SKM-1 (cell line): Measurements from ENCODE around the gene DNM3.

Experiments used
- DNase-seq: peaks from one replicate; lab custom pipeline; 2025; ENCODE audit not compliant: unreplicated experiment; lab: John Stamatoyannopoulos, UW

The DNM3 gene

GRCh38 chr1:171868217-171868803, 27.0 kb downstream of the DNM3 start:
- no peak for DNase-seq

DNA sequence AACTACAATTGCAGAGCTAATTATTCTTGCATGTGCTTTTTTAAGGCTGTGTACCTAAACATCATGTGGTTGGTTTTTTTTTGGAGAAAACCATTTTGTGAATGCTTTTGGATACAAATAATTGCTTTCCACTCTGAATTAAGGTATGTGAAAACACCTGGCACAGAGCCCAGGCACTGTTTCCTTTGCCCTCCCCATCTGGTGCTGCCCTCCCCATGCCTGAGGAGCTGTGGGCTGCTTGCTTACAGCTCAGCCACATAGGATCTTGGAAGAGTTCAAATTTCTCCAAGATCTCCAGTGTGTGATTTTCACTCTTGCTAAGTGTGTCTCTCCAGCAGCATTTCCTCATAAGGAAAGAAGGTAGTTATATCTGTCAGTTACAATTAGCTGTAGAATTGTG, 27.8 kb downstream of the DNM3 start:
- no peak for DNase-seq

- no peak for DNase-seq
Measured at GRCh38 chr1:171871848-171872247, 30.6 kb downstream of the DNM3 start.

- DNase-seq = no peak
Measured at GRCh38 chr1:171872430-171872829, 31.1 kb downstream of the DNM3 start.

- no peak for DNase-seq
Measured at GRCh38 chr1:171873664-171874063, 32.4 kb downstream of the DNM3 start.

GRCh38 chr1:171877701-171878100, 36.4 kb downstream of the DNM3 start:
- DNase-seq = no peak

DNA sequence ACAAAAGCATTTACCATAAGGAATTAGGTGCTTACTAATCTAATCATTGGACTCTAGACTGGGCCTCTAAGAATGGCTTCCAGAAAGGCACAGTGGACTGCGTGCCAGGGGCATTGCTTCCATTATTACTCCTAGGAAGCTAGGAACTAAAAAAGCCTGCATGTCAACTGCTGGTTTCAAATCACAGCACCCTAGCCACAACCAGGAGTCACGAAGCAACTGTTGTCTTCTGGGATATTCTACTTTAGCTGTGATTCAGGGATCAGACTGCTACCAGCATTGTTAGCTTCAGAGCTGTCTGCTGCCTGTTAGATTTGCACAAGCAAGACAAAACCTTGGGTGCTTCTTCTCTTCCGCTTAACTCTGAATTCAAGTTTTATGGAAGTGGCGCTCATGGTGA, 38.3 kb downstream of the DNM3 start:
- no peak for DNase-seq

- DNase-seq = no peak
Measured at GRCh38 chr1:171881442-171881841, 40.1 kb downstream of the DNM3 start.

DNA sequence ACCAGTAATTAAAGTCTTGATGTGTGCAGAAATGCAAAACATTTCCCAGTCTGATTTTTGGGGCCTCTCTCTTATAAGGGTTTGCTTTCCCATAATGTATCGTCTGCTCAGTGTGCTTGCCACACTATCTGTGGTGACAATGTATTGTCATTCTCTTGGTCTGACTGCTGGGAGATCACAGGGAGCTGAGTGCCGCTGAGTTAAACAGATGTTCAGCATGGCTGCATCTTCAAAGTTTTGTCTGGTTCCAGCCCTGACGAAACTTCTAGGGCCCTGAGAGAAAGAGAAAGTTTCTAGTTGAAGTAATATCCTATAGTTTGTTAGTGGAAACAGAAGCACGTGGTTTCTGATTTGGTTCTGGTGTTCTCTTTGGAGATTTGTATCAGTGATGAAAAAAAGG, 42.6 kb downstream of the DNM3 start:
- no peak for DNase-seq

DNA sequence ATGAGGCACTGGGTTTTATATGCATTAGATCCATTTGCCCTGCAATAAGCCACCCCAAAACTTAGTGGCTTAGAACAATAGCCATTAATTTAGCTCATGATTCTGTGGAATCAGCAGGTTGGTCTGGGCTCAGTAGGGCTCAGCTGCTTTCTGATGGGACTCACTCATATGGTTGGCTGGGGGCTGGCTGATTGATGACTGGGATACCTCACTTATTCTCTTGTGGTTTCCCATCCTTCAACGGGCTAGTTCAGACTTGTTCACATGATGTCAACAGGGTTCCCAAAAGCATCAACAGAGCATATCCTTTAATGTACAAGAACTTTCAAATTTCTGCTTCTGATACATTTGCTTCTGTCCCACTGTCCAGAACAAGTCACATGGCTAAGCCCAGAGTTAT, 43.2 kb downstream of the DNM3 start:
- no peak for DNase-seq

DNA sequence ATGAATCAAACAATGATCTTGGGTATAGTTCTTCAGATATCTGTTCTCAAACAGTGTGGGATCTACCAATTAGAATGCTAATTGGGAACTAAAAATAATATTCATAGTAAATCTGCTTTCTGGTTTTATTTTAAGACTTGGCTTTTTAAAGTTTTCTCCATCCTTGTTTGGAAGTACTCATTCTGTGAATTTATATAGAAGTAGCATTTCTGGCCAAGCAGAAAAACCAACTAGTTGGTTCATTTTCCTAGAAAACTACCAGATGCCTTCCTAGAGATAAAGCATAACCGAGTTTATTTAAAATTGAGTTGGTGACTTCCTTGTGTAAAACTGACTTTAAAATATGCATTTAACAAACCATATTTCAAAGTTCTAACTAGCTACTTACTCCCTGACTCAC, 48.8 kb downstream of the DNM3 start:
- no peak for DNase-seq

GRCh38 chr1:171896936-171897703, 55.8 kb downstream of the DNM3 start:
- no peak for DNase-seq

GRCh38 chr1:171898941-171899340, 57.6 kb downstream of the DNM3 start:
- no peak for DNase-seq

GRCh38 chr1:171899838-171900237, 58.5 kb downstream of the DNM3 start:
- no peak for DNase-seq

DNA sequence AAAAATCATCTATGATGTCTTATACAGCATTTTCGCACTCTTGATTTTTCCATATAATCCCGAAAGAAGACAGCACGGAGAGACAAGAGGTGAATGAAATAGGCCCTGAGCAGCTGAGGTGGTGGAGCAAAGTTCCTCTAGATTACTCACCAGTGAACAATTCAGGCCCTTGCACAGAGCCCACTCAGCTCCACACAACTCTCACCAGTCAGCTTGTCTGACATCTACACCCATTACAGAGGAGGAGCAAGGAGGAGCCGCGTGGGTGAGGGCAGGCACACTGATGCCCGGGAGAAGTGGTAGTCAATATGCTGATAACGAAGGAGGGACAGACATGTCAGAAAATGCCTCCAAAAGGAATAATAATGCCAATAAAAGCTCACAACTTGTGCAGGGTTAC, 59.9 kb downstream of the DNM3 start:
- no peak for DNase-seq

- no peak for DNase-seq
Measured at GRCh38 chr1:171902527-171902926, 61.2 kb downstream of the DNM3 start.

GRCh38 chr1:171904778-171905450, 63.6 kb downstream of the DNM3 start:
- DNase-seq = no peak

DNA sequence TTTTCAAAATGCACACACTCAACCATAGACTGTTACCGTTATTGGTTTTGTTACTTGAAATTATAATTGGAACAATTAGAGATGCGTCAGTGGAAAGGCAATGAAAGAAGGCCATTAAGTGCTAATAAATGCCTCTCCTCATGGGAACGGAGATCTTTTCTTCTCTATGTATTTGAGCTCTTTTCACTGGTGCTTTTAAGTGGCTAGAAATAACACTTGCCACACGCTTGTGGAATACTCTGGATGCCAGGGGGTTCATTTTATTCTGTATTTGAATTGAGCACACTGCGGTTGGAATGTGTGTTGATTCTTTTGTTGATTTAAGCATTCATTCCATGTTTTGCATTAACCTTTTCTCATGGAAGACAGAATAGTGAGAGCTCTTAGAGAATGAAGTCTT, 68.4 kb downstream of the DNM3 start:
- DNase-seq = no peak

DNA sequence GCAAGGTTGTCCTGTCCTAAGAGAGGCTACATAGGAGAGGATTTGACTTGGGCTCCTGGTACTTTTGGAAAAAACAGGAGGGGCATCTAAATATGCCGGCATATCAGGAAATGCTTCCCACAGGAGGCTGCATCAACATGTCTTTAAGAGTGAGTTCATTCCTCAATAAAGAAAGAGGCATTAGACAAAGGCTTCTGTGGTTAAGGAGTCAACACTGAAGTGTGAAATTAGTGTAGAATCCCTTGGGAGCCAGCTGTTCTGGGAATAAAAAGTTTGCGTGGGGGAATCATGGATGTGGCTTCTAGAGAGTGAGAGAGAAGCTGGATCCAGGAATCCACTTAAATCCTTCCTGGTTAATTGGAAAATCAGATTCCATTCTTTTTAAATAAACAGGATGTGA, 69.5 kb downstream of the DNM3 start:
- DNase-seq = no peak

GRCh38 chr1:171911506-171911905, 70.2 kb downstream of the DNM3 start:
- no peak for DNase-seq

DNA sequence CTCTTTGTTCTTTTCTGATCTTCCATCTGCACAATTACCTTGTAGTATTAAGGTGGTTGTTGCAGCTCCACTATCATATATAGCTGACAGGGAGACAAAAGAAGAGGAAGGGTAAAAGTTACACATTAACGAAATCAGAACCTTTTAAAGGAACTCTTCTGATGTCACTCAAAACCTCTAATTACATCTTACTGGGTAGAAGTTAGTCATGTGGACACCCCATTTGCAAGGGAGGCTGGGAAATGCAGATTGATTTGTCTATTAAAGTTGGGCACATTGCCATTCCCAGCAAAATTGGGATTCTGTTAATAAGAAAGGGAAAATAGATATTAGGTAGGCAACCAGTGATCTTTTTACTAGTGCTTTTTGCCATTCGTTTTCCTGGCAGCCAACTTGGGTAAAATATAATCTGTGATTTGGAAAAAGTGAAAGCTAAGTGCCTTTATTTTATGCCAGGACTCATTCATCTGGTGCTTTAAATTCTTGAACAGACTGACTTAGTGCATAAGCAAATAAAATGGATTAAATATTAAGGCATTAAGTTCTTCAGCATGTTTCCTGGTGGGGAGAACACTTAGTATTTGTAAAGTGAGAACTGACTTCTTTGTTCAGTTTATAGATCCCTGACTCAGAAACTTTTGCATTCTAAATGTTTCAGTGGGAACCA, 71.3 kb downstream of the DNM3 start:
- no peak for DNase-seq

DNA sequence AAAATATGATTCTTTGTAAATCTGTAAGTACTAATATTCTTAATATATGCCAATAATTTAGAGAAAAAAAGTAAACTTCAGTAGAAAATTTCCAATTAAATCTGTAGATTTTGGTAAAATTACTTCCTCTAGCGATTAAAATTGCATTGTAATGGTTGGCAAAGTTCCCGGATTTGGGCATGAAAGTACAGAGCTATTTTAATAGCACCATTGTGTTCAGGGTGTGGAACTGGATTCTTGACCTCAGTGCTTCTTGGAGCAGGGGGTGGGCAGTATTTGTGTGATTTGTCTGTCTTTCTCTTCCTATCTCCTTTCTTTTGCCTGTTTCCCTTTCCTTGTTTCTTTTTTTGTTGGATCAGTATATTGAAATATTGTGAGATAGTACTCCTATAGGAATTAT, 72.1 kb downstream of the DNM3 start:
- no peak for DNase-seq
